ENCODE data around the gene OCEL1. TPM values are rescaled to one million over a fixed set of nuclear protein-coding genes. Genes with fewer than 3 reads are reported as not detected.
"Not testable (repeated sequence)": the region's sequence is repeated elsewhere in the genome, so short reads cannot be mapped to it uniquely, and the experiment has no call there.

The OCEL1 gene
- total RNA-seq, 2 experiments from 2014 or later = 11.9 to 12.6 TPM

DNA sequence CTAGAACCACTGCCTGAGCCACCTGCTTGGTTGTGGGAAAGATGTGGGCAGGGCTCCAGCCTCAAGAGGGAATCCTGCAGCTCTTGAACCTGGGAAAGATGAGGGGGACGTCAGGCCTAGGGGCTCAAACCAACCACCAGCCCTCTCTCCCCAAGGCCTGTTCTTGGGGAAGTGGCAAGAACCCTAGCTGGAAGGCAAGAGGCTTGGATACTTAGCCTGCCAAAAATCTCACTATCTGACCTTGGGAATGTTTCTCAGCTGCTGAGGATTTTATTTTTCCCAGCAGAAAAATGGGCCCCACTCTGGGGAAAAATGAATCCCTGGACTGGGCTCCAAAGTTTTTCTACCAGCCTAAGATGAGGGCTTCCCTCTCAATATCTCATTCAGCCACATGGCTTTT, 33.9 kb downstream of the OCEL1 start:
- Mint-ChIP-seq H3K4me3 (no peak overlapping the region), H3K27ac (no peak overlapping the region), H3K4me1 (peaks cover 3% of the 10 kb centered on the region), H3K27me3 (no peaks in the 10 kb centered on the region), H3K9me3 (peaks cover 1% of the 10 kb centered on the region), H3K36me3 (no peaks in the 10 kb centered on the region)
- no peak for DNase-seq

DNA sequence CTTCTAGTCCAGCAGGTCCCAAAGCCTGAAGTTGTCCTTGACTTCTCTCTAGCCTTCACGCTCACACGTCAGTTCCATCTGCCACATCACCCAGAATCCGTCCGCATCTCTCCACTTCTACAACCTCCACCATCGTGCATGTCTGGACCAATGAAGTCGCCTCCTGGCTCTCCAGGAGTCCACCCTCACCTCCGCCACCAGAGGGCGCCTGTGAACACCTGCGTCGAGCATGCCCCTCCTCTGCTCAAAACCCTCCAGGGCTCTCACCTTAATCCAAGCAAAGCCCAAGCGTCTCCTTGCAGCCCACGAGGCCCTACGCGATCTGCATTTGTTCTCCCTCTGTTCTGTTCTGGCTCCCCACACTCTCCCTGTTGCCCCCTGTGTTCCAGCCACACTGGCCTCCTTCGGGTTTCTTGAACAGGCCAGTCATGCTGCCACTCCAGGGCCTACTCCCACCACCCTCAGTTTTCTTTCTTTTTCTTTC, 34.9 kb downstream of the OCEL1 start:
- Mint-ChIP-seq H3K27ac (no peak overlapping the region), H3K4me3 (no peak overlapping the region), H3K4me1 (peaks cover 3% of the 10 kb centered on the region), H3K9me3 (peaks cover 1% of the 10 kb centered on the region), H3K27me3 (no peaks in the 10 kb centered on the region), H3K36me3 (no peaks in the 10 kb centered on the region)
- DNase-seq = peak; percentile 88

DNA sequence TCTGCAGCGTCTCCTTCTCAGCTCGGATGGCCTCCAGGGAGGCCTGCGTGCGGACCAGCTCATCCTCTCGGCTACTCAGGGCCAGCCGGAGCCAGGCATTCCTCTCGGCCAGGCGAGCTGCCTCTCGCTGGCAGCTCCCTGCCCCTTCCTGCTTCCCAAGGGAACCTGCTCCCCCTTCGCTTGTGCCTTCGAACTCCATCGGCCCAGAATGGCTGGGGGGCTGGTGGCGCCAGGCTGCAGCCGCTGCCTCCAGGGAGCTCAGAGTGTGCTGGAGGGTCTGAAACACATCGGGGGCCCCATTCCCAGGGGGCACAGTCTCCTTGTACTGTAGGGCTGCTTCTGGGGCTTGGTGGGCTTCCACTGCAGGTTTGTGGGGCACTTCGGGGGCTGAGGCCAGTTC, 36.5 kb downstream of the OCEL1 start:
- H3K27ac Mint-ChIP-seq = no peak overlapping the region

DNA sequence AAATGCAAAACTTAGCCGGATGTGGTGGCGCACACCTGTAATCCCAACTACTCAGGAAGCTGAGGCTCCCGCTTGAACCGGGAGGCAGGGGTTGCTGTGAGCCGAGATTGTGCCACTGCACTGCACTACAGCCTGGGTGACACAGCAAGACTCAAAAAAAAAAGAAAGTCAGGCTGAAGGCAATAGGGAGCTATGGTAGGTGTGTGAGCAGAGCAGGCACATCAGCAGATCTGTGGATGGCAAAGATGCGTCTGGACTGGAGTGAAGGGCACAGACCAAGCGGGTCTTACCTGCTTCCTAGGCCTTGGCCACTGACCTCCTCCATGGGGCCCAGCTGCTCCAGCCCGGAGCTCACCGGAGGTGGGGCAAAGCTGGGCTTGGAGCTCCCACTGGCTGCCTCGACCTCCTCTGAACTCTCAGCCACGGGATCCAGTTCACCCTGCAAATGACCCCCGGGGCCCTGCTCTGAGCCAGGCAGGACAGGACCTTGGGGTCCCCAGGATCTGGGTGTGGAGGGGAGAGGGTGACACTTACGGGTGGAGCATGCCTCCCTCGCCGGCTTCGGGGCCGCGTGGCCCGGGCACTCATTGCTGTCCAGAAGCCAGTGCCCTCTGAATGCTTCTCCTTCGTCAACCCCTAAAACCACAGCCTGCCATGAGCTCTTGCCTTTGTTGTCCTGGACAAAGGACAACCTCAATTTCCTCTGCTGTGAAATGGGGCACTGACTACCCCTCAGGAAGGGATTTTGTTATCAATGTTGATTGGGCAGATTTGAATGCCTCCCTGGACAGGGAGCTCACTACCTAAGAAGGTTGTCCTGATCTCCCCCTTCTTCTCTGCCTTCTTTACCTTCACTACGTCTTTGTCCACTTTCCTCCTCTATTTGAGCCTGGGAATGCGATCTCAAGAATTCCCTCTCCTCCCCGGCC, 38.0 kb downstream of the OCEL1 start:
- peaks cover 2% of the 10 kb centered on the region for H3K36me3 Mint-ChIP-seq
- H3K27me3 Mint-ChIP-seq = peaks cover 4% of the 10 kb centered on the region
- peaks cover 10% of the 10 kb centered on the region for H3K4me1 Mint-ChIP-seq
- H3K9me3 Mint-ChIP-seq = peaks cover 5% of the 10 kb centered on the region
- no peak overlapping the region for H3K4me3 Mint-ChIP-seq
- DNase-seq = no peak
- no peak overlapping the region for H3K27ac Mint-ChIP-seq

More for the DNA sequence above, 36.5 kb downstream of the OCEL1 start:
- peaks cover 2% of the 10 kb centered on the region for H3K36me3 Mint-ChIP-seq
- no peak overlapping the region for H3K4me3 Mint-ChIP-seq
- peaks cover 10% of the 10 kb centered on the region for H3K4me1 Mint-ChIP-seq
- peaks cover 5% of the 10 kb centered on the region for H3K9me3 Mint-ChIP-seq
- peaks cover 4% of the 10 kb centered on the region for H3K27me3 Mint-ChIP-seq
- DNase-seq = no peak

DNA sequence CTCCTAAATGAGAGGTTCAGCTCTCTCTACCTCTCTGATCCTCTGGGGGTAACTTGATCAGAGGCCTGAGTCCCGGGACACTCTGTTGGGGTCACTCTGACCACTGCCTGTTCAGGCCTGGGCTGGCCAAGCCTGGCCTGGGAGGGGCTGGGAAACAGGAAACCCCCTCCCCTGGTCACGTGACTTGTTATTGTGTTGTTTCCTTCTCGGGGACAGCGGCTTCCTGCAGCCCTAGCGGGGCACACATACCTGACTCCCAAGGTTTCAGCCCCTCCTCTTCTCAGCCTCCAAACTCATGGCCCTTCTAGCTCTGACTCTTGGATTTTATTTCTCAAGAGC, 38.6 kb downstream of the OCEL1 start, which contains the start of gene USHBP1:
USHBP1 (minus strand) TSS at position 105 of the 339 bp plus-strand sequence. CDS start 446 bp downstream, outside the sequence.
- Mint-ChIP-seq H3K4me3 (no peak within 1 kb of the TSS), H3K27me3 (peaks cover 4% of the 10 kb centered on the region), H3K36me3 (peaks cover 4% of the 10 kb centered on the region), H3K4me1 (peaks cover 10% of the 10 kb centered on the region), H3K27ac (no peak within 1 kb of the TSS), H3K9me3 (peaks cover 5% of the 10 kb centered on the region)
- DNase-seq = no peak

DNA sequence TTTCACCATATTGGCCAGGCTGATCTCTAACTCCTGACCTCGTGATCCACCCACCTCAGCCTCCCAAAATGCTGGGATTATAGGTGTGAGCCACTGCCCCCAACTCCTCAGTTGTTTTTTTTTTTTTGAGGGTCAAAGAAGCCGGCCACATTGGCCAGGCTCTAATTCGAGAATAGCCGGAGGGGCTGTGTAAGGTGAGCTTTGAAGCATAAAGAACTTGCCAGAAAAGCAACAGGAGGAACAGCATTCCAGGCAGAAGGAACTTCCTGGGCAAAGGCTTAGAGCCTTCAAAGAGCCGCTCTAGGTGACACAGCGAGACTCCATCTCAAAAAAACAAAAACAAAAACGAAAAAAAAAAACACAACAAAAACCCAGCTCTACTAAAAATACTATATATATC, 40.0 kb downstream of the OCEL1 start:
- Mint-ChIP-seq H3K27me3 (peaks cover 4% of the 10 kb centered on the region), H3K4me1 (peaks cover 8% of the 10 kb centered on the region), H3K27ac (no peak overlapping the region), H3K36me3 (peaks cover 14% of the 10 kb centered on the region), H3K9me3 (peaks cover 4% of the 10 kb centered on the region), H3K4me3 (no peak overlapping the region)
- DNase-seq = no peak

DNA sequence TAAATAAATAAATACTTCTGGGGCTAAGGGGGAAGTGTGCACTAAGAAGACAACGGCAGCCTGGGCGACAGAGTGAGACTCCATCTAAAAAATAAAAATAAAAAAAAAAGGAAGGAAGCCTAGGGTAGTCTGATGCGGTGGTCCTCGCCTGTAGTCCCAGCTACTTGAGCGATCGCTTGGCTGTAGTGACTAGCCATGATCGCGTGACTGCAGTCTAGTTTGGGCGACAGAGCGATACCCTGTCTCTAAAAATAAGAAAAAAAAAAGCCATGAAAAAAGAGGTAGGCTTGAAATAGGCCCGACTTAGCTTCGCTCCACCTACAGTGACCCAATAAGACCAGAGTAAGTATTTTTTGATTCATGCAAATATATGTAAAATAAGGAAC, 40.6 kb downstream of the OCEL1 start:
- peaks cover 4% of the 10 kb centered on the region for H3K27me3 Mint-ChIP-seq
- peaks cover 4% of the 10 kb centered on the region for H3K9me3 Mint-ChIP-seq
- H3K36me3 Mint-ChIP-seq = peaks cover 18% of the 10 kb centered on the region
- H3K4me1 Mint-ChIP-seq = peaks cover 8% of the 10 kb centered on the region
- DNase-seq = no peak
- peak overlapping the region; percentile 73 for H3K27ac Mint-ChIP-seq
- H3K4me3 Mint-ChIP-seq = peak overlapping the region; percentile 86

DNA sequence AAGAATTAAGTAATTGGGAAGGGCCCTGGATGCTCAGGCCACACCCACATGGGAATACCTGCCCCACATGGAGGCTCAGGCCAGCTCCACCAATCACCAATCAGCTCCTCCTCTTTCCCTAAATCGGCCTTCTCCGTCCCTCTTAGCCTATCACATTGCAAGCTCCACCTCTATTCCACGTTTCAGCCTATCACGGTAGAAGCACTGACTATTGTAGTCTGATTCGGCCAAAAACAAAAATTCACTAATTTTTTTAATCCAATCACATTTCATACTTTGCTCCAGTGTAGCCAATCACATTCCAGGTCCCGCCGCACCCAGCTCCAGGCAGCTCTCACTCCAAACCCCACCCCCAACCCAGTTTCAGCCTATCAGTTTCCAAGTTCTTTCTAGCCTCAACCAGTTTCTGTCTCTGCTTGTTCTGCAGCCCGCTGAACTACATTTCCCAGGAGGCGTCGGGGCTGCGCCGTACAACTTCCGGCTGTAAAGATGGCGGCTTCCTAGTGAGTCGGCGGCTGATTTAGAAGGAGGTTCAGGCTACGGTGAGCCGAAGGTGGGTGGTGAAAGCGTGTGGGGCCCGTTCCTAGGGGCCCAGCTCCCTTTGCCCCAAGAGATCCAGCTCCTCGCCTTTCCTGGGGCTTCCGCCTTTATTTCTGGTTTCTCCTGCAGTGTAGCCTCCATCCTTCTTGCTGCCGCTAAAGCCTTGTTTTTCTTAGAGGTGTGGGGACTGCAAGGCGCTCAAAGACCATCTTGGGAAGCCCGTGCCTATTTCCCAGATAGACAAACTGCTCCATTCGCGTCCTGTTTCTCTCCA, 41.2 kb downstream of the OCEL1 start, which contains the start of gene BABAM1:
BABAM1 (plus strand) TSS at position 469 of the 814 bp plus-strand sequence. CDS start 1,364 bp downstream, outside the sequence.
- DNase-seq = peak; percentile 95
- Mint-ChIP-seq H3K27me3 (peaks cover 4% of the 10 kb centered on the region), H3K4me1 (peaks cover 8% of the 10 kb centered on the region), H3K9me3 (peaks cover 4% of the 10 kb centered on the region), H3K27ac (peak within 1 kb of the TSS; percentile 73), H3K36me3 (peaks cover 18% of the 10 kb centered on the region), H3K4me3 (peak within 1 kb of the TSS; percentile 86)

DNA sequence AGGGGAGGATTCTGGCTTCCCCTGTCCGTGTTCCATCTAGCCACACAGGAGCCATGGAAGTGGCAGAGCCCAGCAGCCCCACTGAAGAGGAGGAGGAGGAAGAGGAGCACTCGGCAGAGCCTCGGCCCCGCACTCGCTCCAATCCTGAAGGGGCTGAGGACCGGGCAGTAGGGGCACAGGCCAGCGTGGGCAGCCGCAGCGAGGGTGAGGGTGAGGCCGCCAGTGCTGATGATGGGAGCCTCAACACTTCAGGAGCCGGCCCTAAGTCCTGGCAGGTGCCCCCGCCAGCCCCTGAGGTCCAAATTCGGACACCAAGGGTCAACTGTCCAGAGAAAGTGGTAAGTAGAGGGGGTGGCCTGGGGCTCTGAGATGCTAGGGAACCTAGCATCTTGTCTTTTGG, 42.7 kb downstream of the OCEL1 start:
- H3K27me3 Mint-ChIP-seq = peaks cover 4% of the 10 kb centered on the region
- H3K36me3 Mint-ChIP-seq = peaks cover 20% of the 10 kb centered on the region
- no peak overlapping the region for H3K27ac Mint-ChIP-seq
- H3K9me3 Mint-ChIP-seq = peaks cover 4% of the 10 kb centered on the region
- no peak for DNase-seq
- H3K4me1 Mint-ChIP-seq = peaks cover 8% of the 10 kb centered on the region
- H3K4me3 Mint-ChIP-seq = peak overlapping the region; percentile 86

DNA sequence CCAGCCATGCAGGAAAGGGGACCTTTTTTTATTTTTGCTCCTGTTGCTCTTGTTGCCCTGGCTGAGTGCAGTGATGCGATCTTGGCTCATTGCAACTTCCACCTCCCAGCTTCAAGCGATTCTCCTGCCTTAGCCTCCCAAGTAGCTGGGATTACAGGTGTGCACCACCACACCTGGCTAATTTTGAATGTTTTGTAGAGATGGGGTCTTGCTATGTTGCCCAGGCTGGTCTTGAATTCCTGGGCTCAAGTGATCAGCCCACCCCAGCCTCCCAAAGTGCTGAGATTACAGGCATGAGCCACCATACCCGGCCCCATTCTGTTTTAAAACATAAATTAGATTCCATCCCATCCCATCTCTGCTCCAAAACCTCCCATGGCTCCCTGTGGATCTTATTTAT, 48.9 kb downstream of the OCEL1 start:
- peaks cover 34% of the 10 kb centered on the region for H3K36me3 Mint-ChIP-seq
- not testable (repeated sequence) for H3K4me3 Mint-ChIP-seq, DNase-seq, H3K27ac Mint-ChIP-seq, H3K27me3 Mint-ChIP-seq, H3K9me3 Mint-ChIP-seq, H3K4me1 Mint-ChIP-seq

DNA sequence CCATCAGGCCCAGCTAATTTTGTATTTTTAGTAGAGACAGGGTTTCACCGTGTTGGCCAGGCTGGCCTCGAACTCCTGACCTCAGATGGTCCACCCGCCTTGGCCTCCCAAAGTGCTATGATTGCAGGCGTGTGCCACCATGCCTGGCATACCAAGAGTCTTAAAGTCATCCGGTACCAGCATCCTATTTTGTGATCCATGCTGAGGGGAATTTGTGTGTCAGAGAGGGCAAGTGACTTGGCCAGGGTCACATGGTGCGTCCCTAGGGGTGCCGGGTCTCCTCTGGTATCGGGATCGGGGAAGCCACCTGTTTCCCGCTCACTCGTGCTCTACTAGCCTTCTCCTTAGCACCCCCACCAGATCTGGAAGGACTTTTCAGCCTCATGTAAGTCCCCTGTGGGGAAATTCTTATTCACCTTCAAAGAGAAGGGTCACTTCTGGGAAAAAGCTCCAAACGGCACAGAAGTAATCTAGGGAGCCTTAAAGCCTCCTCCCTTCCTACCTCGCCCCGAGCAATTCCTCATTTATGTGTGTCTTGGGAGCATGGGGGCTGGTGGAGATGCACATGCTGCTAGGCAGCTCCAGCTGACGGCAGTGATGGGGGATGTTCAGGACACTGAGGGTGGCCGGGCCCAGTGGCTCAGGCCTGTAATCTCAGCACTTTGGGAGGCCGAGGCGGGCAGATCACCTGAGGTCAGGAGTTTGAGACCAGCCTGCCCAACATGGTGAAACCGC, 49.6 kb downstream of the OCEL1 start:
- peaks cover 28% of the 10 kb centered on the region for H3K36me3 Mint-ChIP-seq
- DNase-seq = no peak
- H3K9me3 Mint-ChIP-seq = no peaks in the 10 kb centered on the region
- H3K27me3 Mint-ChIP-seq = no peaks in the 10 kb centered on the region
- no peak overlapping the region for H3K4me3 Mint-ChIP-seq
- H3K27ac Mint-ChIP-seq = no peak overlapping the region
- no peaks in the 10 kb centered on the region for H3K4me1 Mint-ChIP-seq

Other genes with a start within 250 kb of the OCEL1 start
- gene CPAMD8, start 199.4 kb upstream of the OCEL1 start, total RNA-seq = under 1 TPM; 0.41 to 0.42 TPM
- 10 to 100 TPM; 43.1 to 46.0 TPM for gene HAUS8, start 150.8 kb upstream of the OCEL1 start, total RNA-seq
- 10 to 100 TPM; 84.3 to 86.9 TPM for gene MYO9B, start 150.4 kb upstream of the OCEL1 start, total RNA-seq
- 10 to 100 TPM; 26.5 to 27.1 TPM for gene USE1, start 10.9 kb upstream of the OCEL1 start, total RNA-seq
- 1 to 10 TPM; 6.9 to 7.1 TPM for gene NR2F6, start 19.7 kb downstream of the OCEL1 start, total RNA-seq
- gene USHBP1, start 38.5 kb downstream of the OCEL1 start, total RNA-seq = not detected
- gene BABAM1, start 41.2 kb downstream of the OCEL1 start, total RNA-seq = 100 to 1,000 TPM; 107 to 112 TPM
- gene ANKLE1, start 55.7 kb downstream of the OCEL1 start, total RNA-seq = 10 to 100 TPM; 22.9 to 23.2 TPM
- gene ABHD8, start 77.2 kb downstream of the OCEL1 start, total RNA-seq = 1 to 10 TPM; 4.1 to 4.9 TPM
- 100 to 1,000 TPM; 122 to 128 TPM for gene MRPL34, start 79.6 kb downstream of the OCEL1 start, total RNA-seq
- gene DDA1, start 83.3 kb downstream of the OCEL1 start, total RNA-seq = 10 to 100 TPM; 41.0 to 43.6 TPM
- gene ANO8, start 108.6 kb downstream of the OCEL1 start, total RNA-seq = 1 to 10 TPM; 2.5 to 2.7 TPM
- 10 to 100 TPM; 49.0 to 49.6 TPM for gene GTPBP3, start 111.3 kb downstream of the OCEL1 start, total RNA-seq
- gene PLVAP, start 151.1 kb downstream of the OCEL1 start, total RNA-seq = not detected
- 1 to 10 TPM in 1 of 2 experiments, under 1 TPM in 1; 0.96 to 1.6 TPM for gene CCDC194, start 168.0 kb downstream of the OCEL1 start, total RNA-seq
- gene BST2, start 179.4 kb downstream of the OCEL1 start, total RNA-seq = 10 to 100 TPM; 92.6 to 98.6 TPM
- gene MVB12A, start 193.8 kb downstream of the OCEL1 start, total RNA-seq = 10 to 100 TPM; 26.4 to 27.4 TPM
- not detected for gene TMEM221, start 222.4 kb downstream of the OCEL1 start, total RNA-seq
- gene NXNL1, start 234.7 kb downstream of the OCEL1 start, total RNA-seq = not detected
- 1 to 10 TPM; 2.6 to 2.8 TPM for gene SLC27A1, start 244.3 kb downstream of the OCEL1 start, total RNA-seq

All from activated naive CD8-positive, alpha-beta T cell treated with anti-CD3 and anti-CD28 coated beads for 36 hours (primary cell).